ENCODE data around the gene COPS4.

GRCh38 chr4:83115000-83115399 is 80.0 kb downstream of the COPS4 start:
- no peak for TF ChIP-seq CSDC2 (CRISPR knock-in tag; IDR thresholded peaks at IDR 0.05)
- TF ChIP-seq TOX (CRISPR knock-in tag; IDR thresholded peaks at IDR 0.05; ENCODE audit: borderline replicate concordance): no peak
- TF ChIP-seq GLIS3 (CRISPR knock-in tag; IDR thresholded peaks at IDR 0.05): no peak
- TF ChIP-seq CREB5 (CRISPR knock-in tag; IDR thresholded peaks at IDR 0.05; ENCODE audit: low read depth): no peak
- no peak for TF ChIP-seq ZFP30 (CRISPR knock-in tag; IDR thresholded peaks at IDR 0.05)
- no peak for TF ChIP-seq POU6F1 (CRISPR knock-in tag; IDR thresholded peaks at IDR 0.05; ENCODE audit: borderline replicate concordance, low read depth)
- no peak for TF ChIP-seq ISL1 (CRISPR knock-in tag; IDR thresholded peaks at IDR 0.05)
- TF ChIP-seq ZNF565 (CRISPR knock-in tag; conservative IDR thresholded peaks at IDR 0.05; ENCODE audit: low read depth): no peak
- no peak for TF ChIP-seq CSRNP3 (CRISPR knock-in tag; IDR thresholded peaks at IDR 0.05)
- TF ChIP-seq ZNF70 (CRISPR knock-in tag; IDR thresholded peaks at IDR 0.05): no peak

Measured in SK-N-SH treated with all-trans-retinoic acid at 6 μM for 48 hours (cell line).